ENCODE results near the gene CLK3. TPM values are rescaled to one million over a fixed set of nuclear protein-coding genes. Genes with fewer than 3 reads are reported as not detected.

CLK3 gene
- total RNA-seq, 1 donor from 2014 or later: 102 TPM

- TF ChIP-seq CTCF (conservative IDR thresholded peaks at IDR 0.05; ENCODE audit: low read depth, low read length): no peak
- no peak overlapping the region for H3K4me3 ChIP-seq (ENCODE audit: low read depth, low read length)
Observed at GRCh38 chr15:74641151-74641550, 25.5 kb downstream of the CLK3 start.

GRCh38 chr15:74642348-74642733, 26.7 kb downstream of the CLK3 start:
- no peak overlapping the region for H3K4me3 ChIP-seq (ENCODE audit: low read depth, low read length)
- no peak for TF ChIP-seq CTCF (conservative IDR thresholded peaks at IDR 0.05; ENCODE audit: low read depth, low read length)
- DNase-seq (ENCODE audit: low read depth): no peak

More at GRCh38 chr15:74641151-74641550, 25.5 kb downstream of the CLK3 start:
- DNase-seq (ENCODE audit: low read depth): no peak

GRCh38 chr15:74642734-74643664, 27.4 kb downstream of the CLK3 start:
- no peak for DNase-seq (ENCODE audit: low read depth)
- TF ChIP-seq CTCF (conservative IDR thresholded peaks at IDR 0.05; ENCODE audit: low read depth, low read length): no peak
- H3K4me3 ChIP-seq (ENCODE audit: low read depth, low read length): no peak overlapping the region

- no peak overlapping the region for H3K4me3 ChIP-seq (ENCODE audit: low read depth, low read length)
- TF ChIP-seq CTCF (conservative IDR thresholded peaks at IDR 0.05; ENCODE audit: low read depth, low read length): no peak
- DNase-seq (ENCODE audit: low read depth): no peak
Observed at GRCh38 chr15:74643665-74644204, 28.1 kb downstream of the CLK3 start.

GRCh38 chr15:74646480-74646879, 30.8 kb downstream of the CLK3 start:
- DNase-seq (ENCODE audit: low read depth): no peak
- no peak overlapping the region for H3K4me3 ChIP-seq (ENCODE audit: low read depth, low read length)
- TF ChIP-seq CTCF (conservative IDR thresholded peaks at IDR 0.05; ENCODE audit: low read depth, low read length): no peak

- no peak for DNase-seq (ENCODE audit: low read depth)
- no peak for TF ChIP-seq CTCF (conservative IDR thresholded peaks at IDR 0.05; ENCODE audit: low read depth, low read length)
- no peak overlapping the region for H3K4me3 ChIP-seq (ENCODE audit: low read depth, low read length)
Observed at GRCh38 chr15:74648051-74648842, 32.6 kb downstream of the CLK3 start.
